WTC11 (cell line): Measurements from ENCODE around the gene SLC2A14. TPM values are rescaled to one million over a fixed set of nuclear protein-coding genes. Genes with fewer than 3 reads are reported as not detected.
A peak's percentile ranks its signal among the peaks of the same experiment; 100 is the strongest.

Experiments used
- ATAC-seq: fragments of 200-7000 bp; cut with Tn5 transposase; 2 replicates; pipeline ENCODE4 v1.10.0; 2021; ENCODE audit warnings: mild to moderate bottlenecking, moderate library complexity
- CTCF ChIA-PET: fragments of 300-600 bp; sonication (Branson Sonifier 250); formaldehyde crosslinking; loops from one replicate; lab custom pipeline; 2021; ENCODE audit warnings: antibody characterized with exemption; lab: Charles Lee
- POLR2A ChIA-PET: fragments of 350-600 bp; sonication (Branson Sonifier 250); formaldehyde crosslinking; loops from one replicate; lab custom pipeline; 2021; ENCODE audit warnings: antibody characterized with exemption; lab: Charles Lee
- DNase-seq: peaks from one replicate; pipeline ENCODE4 v3.0.0; 2021; ENCODE audit warnings: low spot score
- H3K27ac Mint-ChIP-seq: 2 replicates; pipeline ENCODE4 v1.8.0; 2021; ENCODE audit warnings: mixed read lengths
- H3K27me3 Mint-ChIP-seq: 2 replicates; pipeline ENCODE4 v1.8.0; 2021; ENCODE audit warnings: low read depth, mild to moderate bottlenecking, moderate library complexity, mixed read lengths
- H3K36me3 Mint-ChIP-seq: 2 replicates; pipeline ENCODE4 v1.8.0; 2021; ENCODE audit warnings: mixed read lengths
- H3K4me1 Mint-ChIP-seq: 2 replicates; pipeline ENCODE4 v1.8.0; 2022; ENCODE audit warnings: mixed read lengths
- H3K4me3 Mint-ChIP-seq: 2 replicates; pipeline ENCODE4 v1.8.0; 2021; ENCODE audit warnings: mild to moderate bottlenecking, moderate library complexity, mixed read lengths
- H3K9me3 Mint-ChIP-seq: 2 replicates; pipeline ENCODE4 v1.8.0; 2021; ENCODE audit warnings: mixed read lengths
- AFF4 ChIP-seq: sonication (generic); formaldehyde crosslinking; IDR thresholded peaks from 2 replicates; pipeline ENCODE4 v1.8.1; 2023; ENCODE audit warnings: mild to moderate bottlenecking, missing genetic modification reagents, borderline replicate concordance
- AR ChIP-seq: fragments of 250-450 bp; sonication (Bioruptor Pico); IDR thresholded peaks from 2 replicates; pipeline ENCODE4 v1.9.0; 2021; ENCODE audit warnings: mild to moderate bottlenecking
- ATF2 ChIP-seq: sonication (generic); formaldehyde crosslinking; IDR thresholded peaks from 2 replicates; pipeline ENCODE4 v1.8.1; 2022; ENCODE audit warnings: low read depth, missing genetic modification reagents, borderline replicate concordance
- CTCF ChIP-seq: fragments of 200-600 bp; IDR thresholded peaks from 2 replicates; pipeline ENCODE4 v1.8.0; 2022; ENCODE audit warnings: antibody characterized with exemption
- E2F4 ChIP-seq: sonication (generic); formaldehyde crosslinking; IDR thresholded peaks from 2 replicates; pipeline ENCODE4 v1.8.1; 2022; ENCODE audit warnings: low read depth, mild to moderate bottlenecking, moderate library complexity, missing genetic modification reagents, borderline replicate concordance
- E2F5 ChIP-seq: sonication (generic); formaldehyde crosslinking; IDR thresholded peaks from 2 replicates; pipeline ENCODE4 v1.8.1; 2022; ENCODE audit warnings: mild to moderate bottlenecking, moderate library complexity, missing genetic modification reagents
- ETV6 ChIP-seq: sonication (generic); formaldehyde crosslinking; IDR thresholded peaks from 2 replicates; pipeline ENCODE4 v1.8.1; 2022; ENCODE audit warnings: mild to moderate bottlenecking, missing genetic modification reagents
- FOXJ3 ChIP-seq: sonication (generic); formaldehyde crosslinking; IDR thresholded peaks from 2 replicates; pipeline ENCODE4 v1.9.0; 2021; ENCODE audit warnings: missing genetic modification reagents, mild to moderate bottlenecking, borderline replicate concordance
- FOXK1 ChIP-seq: sonication (generic); formaldehyde crosslinking; IDR thresholded peaks from 2 replicates; pipeline ENCODE4 v1.8.0; 2022; ENCODE audit warnings: mild to moderate bottlenecking, moderate library complexity, missing genetic modification reagents
- MLX ChIP-seq: sonication (generic); formaldehyde crosslinking; IDR thresholded peaks from 2 replicates; pipeline ENCODE4 v1.8.1; 2023; ENCODE audit warnings: mild to moderate bottlenecking, missing genetic modification reagents, moderate library complexity
- PRDM15 ChIP-seq: sonication (generic); formaldehyde crosslinking; IDR thresholded peaks from 2 replicates; pipeline ENCODE4 v1.8.0; 2022; ENCODE audit warnings: missing genetic modification reagents
- RELA ChIP-seq: sonication (generic); formaldehyde crosslinking; IDR thresholded peaks from 2 replicates; pipeline ENCODE4 v1.8.1; 2022; ENCODE audit warnings: missing genetic modification reagents, mild to moderate bottlenecking, borderline replicate concordance
- ZNF138 ChIP-seq: sonication (generic); formaldehyde crosslinking; conservative IDR thresholded peaks from 2 replicates; pipeline ENCODE4 v1.8.1; 2022; ENCODE audit warnings: mild to moderate bottlenecking, moderate library complexity, missing genetic modification reagents
- ZNF219 ChIP-seq: sonication (generic); formaldehyde crosslinking; IDR thresholded peaks from 2 replicates; pipeline ENCODE4 v1.8.0; 2023; ENCODE audit warnings: missing genetic modification reagents, mild to moderate bottlenecking, borderline replicate concordance
- ZNF232 ChIP-seq: sonication (generic); formaldehyde crosslinking; IDR thresholded peaks from 2 replicates; pipeline ENCODE4 v1.8.0; 2022; ENCODE audit warnings: mild to moderate bottlenecking, missing genetic modification reagents
- ZSCAN18 ChIP-seq: fragments of 250-450 bp; sonication (Bioruptor Pico); IDR thresholded peaks from 2 replicates; pipeline ENCODE4 v2.1.2; 2022; ENCODE audit warnings: mild to moderate bottlenecking, moderate library complexity
- total RNA-seq: library from RNA; stranded (reverse); gene quantifications from 3 replicates; pipeline ENCODE4 v1.2.3, GENCODE V29; 2021

SLC2A14 gene
- total RNA-seq, 1 experiment from 2014 or later = 24.4 TPM

GRCh38 chr12:7856516-7856915 is 16.2 kb downstream of the SLC2A14 start:
- H3K4me1 Mint-ChIP-seq = peaks cover 53% of the 10 kb centered on the region
- peaks cover 4% of the 10 kb centered on the region; the same call in 1 of the 2 replicates for H3K36me3 Mint-ChIP-seq
- no peaks in the 10 kb centered on the region; the same call in 1 of the 2 replicates for H3K27me3 Mint-ChIP-seq
- no peaks in the 10 kb centered on the region for H3K9me3 Mint-ChIP-seq
- peak overlapping the region; percentile 32; the same call in 1 of the 2 replicates for H3K27ac Mint-ChIP-seq
- ATAC-seq (no peak), DNase-seq (no peak)
- CTCF ChIA-PET = interaction anchor here (1.4 kb wide), 1 partner anchor 77 kb away, joined by 4 read pairs; no protein-coding TSS in a partner anchor
- POLR2A ChIA-PET = interaction anchor here (0.6 kb wide), 1 partner anchor 80 kb away, joined by 4 read pairs; no protein-coding TSS in a partner anchor
- H3K4me3 Mint-ChIP-seq = no peak overlapping the region
- TF ChIP-seq ZNF219 (no peak), FOXJ3 (no peak), ZSCAN18 (CRISPR knock-in tag) (no peak), ZNF138 (CRISPR knock-in tag) (no peak), AFF4 (CRISPR knock-in tag) (no peak), CTCF (no peak), AR (no peak), PRDM15 (no peak), ZNF232 (no peak), ETV6 (CRISPR knock-in tag) (no peak), FOXK1 (CRISPR knock-in tag) (no peak)
- TF ChIP-seq, all 79 proteins: peak for 0

GRCh38 chr12:7853557-7853956 is 19.2 kb downstream of the SLC2A14 start:
- no peak overlapping the region for H3K4me3 Mint-ChIP-seq
- no peak overlapping the region for H3K27ac Mint-ChIP-seq
- peaks cover 36% of the 10 kb centered on the region for H3K4me1 Mint-ChIP-seq
- no peak for ATAC-seq
- no peaks in the 10 kb centered on the region; the same call in 1 of the 2 replicates for H3K27me3 Mint-ChIP-seq
- DNase-seq = no peak
- POLR2A ChIA-PET = interaction anchor here (1.2 kb wide), 1 partner anchor 80 kb away, joined by 3 read pairs; no protein-coding TSS in a partner anchor
- CTCF ChIA-PET = no interaction called here
- peaks cover 16% of the 10 kb centered on the region; the same call in 1 of the 2 replicates for H3K36me3 Mint-ChIP-seq
- H3K9me3 Mint-ChIP-seq = no peaks in the 10 kb centered on the region
- TF ChIP-seq E2F4 (no peak), ETV6 (CRISPR knock-in tag) (no peak), E2F5 (no peak), MLX (CRISPR knock-in tag) (no peak), ATF2 (no peak), RELA (CRISPR knock-in tag) (no peak)
